GM21723 (cell line): ENCODE measurements around the gene LRP5.
"Not testable (repeated sequence)": the region's sequence is repeated elsewhere in the genome, so short reads cannot be mapped to it uniquely, and the experiment has no call there.

Experiments used
- ATAC-seq: cut with Tn5 transposase; IDR thresholded peaks from one replicate; pipeline ENCODE4 v1.9.1; 2021; ENCODE audit warnings: mild to moderate bottlenecking, moderate library complexity; ENCODE audit not compliant: unreplicated experiment

The LRP5 gene

DNA sequence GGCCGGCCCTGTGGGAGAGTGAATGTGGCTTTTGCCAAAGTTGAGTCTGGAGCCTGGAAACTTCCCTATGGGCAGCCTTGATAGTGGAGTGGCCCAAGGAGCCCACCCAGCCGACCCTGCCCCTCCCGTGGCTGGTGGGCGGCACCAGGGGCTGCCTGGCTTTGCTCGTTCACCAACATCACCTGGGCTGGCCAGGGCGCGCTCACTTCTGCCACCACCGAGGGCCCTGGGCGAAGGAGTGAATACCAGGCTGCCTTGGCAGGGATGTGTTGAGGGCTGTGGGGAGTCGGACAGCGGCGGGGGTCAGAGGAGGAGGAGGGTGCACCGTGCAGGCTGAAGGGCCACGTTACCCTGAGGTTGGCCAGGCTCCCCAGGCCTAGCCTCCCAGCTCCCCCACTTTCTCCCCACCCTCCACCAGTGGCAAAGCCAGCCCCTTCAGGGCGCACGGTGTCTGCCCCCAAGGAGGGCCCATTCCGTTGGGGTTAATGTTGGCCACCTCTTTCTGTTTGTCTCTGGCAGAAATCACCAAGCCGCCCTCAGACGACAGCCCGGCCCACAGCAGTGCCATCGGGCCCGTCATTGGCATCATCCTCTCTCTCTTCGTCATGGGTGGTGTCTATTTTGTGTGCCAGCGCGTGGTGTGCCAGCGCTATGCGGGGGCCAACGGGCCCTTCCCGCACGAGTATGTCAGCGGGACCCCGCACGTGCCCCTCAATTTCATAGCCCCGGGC lies 125.7 kb downstream of the LRP5 start:
- no peak for ATAC-seq

DNA sequence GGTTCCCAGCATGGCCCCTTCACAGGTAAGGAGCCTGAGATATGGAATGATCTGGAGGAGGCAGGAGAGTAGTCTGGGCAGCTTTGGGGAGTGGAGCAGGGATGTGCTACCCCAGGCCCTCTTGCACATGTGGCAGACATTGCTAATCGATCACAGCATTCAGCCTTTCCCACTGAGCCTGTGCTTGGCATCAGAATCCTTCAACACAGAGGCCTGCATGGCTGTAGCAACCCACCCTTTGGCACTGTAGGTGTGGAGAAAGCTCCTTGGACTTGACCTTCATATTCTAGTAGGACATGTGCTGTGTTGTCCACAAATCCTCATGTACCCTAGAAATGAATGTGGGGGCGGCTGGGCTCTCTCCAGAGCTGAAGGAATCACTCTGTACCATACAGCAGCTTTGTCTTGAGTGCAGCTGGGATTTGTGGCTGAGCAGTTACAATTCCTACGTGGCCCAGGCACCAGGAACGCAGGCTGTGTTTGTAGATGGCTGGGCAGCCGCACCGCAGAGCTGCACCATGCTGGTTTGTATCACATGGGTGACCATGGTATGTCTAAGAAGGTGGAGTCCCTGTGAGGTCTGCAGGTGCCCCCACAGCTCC lies 126.4 kb downstream of the LRP5 start:
- no peak for ATAC-seq

DNA sequence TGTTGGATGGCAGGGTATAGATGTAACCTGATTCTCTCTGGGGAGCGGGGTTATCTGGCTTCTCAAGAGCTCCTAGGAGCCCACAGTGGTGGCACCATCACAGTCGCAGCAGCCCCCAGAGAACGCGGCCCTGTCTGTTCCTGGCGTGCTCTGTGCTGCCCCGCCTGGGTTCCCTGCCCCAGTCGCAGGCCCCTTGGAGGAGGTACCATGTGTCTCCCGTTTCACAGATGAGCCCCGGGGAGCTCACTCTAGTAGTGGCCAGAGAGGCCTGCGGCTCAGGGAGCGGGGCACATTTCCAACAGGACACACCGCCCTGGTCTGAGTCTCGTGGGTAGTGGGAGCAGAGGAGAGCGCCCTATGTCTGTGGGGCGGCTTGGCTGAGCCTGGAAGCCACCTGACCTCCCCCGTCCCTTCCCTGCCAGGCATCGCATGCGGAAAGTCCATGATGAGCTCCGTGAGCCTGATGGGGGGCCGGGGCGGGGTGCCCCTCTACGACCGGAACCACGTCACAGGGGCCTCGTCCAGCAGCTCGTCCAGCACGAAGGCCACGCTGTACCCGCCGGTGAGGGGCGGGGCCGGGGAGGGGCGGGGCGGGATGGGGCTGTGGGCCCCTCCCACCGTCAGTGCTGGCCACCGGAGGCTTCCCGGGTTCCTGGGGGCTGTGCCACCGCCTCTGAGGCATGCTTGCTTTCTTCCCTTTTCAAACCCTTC lies 127.1 kb downstream of the LRP5 start:
- ATAC-seq = no peak

DNA sequence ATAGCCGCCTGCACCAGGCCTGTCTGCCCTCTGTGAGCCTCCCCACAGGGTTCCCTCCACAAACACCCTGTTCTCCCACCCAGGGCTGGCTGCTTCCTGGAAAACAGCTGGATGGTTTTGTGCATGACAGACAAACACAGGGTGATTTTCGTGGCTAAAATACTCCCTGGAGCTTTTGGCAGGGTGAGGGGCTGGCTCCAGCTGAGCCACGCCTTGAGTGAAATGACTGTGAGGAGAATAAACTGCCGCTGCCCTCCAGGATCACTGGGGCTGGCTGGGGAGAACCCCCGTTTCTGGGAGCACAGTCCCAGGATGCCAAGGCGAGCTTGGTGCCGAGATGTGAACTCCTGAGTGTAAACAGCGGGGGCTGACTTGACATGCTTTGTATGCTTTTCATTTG lies 127.8 kb downstream of the LRP5 start:
- no peak for ATAC-seq

DNA sequence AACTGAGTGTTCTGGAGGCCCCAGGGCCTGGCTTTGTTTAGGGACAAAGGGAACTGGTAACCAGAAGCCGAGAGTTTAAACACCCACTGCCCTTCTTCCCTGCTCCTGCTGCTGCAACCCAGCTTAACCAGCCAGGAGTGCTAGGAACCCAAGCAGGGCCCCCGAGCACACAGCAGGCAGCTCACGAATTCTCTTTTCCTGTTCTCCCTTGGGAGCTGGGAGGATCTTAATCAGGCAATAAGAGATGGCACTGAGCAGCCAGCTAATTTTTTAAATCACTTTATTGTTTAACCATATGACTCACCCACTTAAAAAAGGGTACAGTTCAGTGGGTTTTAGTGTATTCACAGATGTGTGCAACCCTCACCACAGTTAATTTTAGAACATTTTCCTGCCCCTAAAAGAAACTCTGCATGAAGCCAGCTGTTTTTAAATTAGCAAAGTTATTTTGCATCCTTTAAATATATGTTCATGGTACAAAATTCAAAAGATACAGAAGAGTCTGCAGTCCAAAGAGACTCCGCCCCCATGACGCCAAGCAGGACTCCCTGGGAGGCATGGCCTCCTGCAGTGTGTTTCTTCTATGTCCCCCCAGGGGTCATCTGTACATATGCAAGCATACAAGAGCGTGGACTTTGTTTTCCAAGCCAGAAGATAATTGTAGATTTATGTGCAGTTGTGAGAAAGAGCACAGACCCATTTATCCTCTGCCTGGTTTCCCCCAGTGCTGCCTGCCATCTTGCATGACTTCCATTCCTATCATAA lies 129.3 kb downstream of the LRP5 start:
- no peak for ATAC-seq

DNA sequence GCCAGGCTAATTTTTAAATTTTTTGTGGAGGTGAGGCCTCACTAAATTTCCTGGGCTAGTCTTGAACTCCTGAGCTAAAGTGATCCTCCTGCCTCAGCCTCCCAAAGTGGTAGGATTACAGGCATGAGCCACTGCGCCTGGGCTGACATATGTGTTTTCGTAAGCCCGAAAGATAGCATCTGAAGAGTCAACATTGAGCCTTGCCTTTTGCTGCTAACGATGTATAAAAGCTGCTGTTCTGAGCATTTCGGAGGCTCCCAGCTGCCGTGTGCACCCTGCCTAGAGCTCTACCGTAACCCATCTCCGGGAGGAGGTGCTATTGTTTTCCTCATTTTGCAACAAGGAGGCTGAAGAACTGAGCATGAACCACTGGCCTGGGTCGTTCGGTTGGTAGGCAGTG lies 130.0 kb downstream of the LRP5 start:
- ATAC-seq = no peak

DNA sequence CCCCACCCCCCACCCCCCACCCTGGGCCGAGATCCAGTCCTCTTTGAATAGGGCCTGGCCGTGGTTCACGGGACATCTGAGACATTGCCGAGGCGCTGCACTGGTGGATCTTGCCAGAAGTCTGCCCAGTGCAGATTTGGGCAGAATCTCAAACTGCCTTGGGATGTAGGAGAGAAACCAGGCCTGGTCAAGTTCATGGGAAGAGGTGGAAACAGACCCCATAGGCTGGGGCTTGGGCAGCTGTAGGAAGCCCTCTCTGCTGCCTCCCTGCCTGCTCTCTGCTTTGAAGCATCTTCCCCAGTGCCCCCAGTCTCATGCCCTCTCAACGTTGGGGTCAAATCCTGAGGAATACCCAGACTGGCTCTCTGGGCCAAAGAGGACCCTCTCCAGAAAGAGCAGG lies 132.2 kb downstream of the LRP5 start:
- no peak for ATAC-seq

DNA sequence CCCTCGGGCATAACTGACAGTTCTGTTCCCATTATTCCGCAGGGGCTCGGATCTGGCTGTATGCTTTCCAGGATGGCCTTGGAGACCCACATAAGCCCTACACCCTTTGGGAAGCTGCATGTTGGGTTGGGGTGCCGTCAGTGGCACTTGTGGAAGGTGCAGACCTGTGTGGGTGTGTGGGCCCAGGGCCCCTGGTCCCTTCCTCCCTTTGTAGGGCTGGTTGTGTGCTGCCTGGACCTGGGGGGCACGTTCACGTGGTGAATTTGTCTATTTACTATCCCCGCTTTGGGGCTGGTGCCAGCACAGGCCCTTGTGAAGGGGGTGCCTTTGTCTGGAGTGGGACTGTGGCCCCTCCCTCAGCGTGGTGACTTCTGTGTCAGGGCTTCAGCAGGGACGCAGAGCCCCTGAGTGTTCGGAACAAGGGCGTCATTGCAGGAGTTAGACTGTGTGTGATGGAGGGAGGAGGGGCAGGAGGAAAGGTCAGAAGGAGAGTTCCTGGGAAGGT lies 133.2 kb downstream of the LRP5 start:
- ATAC-seq = no peak

DNA sequence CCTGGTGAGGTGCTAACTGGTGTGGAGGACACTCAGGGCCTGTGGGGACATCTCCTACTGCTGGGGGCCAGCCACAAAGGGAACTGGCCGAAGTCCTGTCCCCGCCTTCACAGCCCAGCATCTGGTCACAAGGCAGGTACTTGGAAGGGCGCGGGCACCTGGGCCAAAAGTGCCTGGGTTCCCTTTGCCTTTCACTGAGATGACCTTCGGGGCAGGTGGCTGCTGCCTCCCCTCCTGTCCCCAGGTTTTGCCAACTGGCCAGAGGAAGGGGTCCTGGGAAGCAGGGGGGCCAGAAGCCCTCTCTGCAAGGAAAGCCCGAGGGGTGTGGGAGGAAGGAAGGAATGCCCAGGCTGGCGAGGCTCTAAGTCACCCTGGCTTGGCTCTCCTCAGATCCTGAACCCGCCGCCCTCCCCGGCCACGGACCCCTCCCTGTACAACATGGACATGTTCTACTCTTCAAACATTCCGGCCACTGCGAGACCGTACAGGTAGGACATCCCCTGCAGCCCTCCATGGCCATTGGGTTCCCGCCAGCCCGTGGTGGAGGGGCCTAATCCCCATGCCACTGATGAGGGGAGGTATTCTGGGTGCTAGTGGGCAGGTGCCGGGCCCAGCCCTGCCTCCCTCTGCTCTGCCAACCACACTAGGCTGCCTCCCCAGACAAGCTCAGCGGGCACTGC lies 133.8 kb downstream of the LRP5 start:
- no peak for ATAC-seq

DNA sequence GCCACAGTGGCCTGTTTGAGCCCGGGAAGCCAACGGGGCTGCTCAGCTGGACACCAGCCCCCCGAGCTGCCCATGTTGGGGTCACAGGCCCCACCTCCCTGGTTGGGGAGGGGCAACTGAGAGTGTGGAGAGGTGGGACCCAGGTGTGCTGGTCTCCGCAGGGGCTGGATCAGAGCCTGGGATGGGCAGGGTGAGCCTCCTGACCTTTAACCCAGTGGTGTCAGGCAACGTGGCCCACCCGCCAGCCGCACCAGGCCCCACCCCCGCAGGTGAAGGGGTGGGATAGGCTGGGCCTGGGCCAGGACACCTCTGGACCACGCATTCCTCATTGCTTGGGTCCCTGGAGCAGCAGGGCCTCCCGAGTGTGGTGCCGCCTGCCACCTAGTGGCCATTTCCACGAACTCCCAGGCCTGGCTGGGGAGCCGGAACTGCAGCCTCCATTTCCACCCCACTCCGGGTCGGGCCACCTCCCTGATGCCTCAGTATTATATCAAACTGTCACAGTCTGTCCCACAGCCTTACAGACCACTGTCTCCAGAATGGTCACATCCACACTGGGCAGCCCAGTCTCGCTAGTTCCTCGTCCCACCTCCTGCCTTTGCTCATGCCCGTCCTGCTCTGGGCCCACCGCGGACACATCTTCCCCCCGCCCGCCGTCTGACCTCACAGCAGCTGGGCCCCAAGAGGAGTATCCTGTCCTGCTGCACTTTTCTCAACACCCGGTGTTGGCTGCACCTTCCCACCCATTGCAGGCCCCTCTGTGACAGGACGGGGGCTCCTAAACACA lies 134.8 kb downstream of the LRP5 start:
- peak; percentile 66 for ATAC-seq

DNA sequence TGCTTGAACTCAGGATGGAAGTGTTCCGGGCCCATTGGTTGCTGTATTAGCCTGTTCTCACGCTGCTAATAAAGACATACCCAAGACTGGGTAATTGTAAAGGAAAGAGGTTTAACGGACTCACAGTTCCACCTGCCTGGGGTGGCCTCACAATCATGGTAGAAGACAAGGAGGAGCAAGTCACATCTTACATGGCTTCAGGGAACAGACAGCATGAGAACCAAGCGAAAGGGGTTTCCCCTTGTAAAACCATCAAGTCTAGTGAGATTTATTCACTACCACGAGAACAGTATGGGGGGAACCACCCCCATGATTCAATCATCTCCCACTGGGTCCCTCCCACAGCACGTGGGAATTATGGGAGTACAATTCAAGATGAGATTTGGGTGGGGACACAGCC lies 135.5 kb downstream of the LRP5 start:
- ATAC-seq = not testable (repeated sequence)

DNA sequence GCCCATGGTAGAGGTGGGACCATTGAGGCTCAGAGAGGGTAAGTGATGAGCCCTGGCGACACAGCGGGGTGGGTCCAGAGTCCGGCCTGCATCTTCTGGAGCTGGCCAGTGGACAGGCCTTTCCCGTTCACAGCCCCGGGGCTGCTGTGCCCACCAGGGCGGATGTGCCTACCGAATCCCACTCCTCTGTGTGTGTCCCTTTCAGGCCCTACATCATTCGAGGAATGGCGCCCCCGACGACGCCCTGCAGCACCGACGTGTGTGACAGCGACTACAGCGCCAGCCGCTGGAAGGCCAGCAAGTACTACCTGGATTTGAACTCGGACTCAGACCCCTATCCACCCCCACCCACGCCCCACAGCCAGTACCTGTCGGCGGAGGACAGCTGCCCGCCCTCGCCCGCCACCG lies 136.2 kb downstream of the LRP5 start:
- no peak for ATAC-seq

DNA sequence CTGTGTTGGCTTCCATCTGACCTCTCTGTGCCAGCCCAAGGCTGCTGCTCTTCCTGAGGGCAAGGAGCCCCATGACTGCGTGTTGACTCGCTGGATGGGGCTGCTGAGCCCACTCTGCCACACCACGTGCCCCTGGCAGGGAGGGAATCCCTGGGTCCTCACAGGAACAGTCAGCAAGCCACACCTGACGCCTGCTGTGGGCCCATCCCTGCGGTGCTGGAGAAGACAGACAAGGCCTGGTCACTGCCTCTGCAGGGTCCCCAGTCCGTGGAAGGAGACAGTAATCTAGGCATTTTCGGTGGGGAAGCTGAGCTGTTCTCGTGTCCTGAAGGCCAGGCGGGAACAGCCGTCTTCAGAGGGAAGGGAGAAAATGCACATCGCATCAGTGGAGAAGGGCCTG lies 137.6 kb downstream of the LRP5 start:
- no peak for ATAC-seq

DNA sequence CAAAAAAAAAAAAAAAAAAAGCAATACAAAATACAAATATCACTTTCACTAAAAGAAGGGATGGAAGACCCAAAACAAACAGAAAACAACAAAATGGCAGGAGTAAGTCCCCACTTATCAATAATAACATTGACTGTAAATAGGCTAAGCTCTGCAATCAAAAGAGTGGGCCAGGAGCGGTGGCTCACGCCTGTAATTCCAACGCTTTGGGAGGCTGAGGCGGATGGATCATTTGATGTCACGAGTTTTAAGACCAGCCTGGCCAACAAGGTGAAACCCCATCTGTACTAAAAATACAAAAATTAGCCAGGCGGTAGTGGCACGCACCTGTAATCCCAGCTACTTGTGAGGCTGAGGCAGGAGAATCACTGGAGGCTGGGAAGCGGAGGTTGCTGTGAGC lies 138.3 kb downstream of the LRP5 start:
- ATAC-seq = no peak

DNA sequence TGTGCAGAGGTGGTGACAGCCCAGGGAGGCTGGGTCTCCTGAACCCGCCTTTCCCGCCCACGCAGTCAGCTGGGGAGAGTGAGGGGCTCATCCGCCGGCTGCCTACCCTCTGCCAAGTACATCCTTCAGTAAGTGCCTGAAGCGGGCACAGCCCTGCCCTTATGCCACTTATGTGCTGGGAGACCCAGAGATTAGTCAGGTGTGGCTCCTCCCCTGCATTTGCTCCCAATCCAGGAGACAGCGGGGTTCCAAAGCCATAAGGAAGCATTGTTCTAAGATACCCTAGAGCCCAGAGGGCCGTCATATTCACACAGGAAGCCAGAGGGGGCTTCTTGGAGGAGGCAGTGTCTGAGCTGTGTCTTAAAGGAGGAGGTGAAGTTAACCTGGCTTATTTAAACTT lies 142.4 kb downstream of the LRP5 start:
- no peak for ATAC-seq

DNA sequence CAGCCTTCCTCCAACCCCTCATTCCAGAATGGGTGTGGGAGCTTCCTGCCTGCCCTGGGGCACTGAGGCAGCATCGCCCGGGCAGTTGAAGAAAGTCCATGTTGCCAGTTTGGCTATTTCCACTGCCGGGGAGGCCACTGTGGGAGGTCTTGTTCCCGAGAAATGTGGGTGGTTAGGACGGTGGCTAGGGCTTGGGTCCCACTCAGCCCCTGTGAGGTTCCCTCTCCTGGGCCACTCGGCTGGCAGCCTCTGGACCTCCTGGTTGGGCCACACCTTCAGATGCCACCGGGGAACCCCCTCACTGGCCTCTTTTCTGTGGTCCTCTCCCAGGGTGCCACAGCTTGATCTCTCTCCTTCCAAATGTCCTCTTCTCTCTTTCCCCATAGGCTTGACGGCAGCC lies 143.1 kb downstream of the LRP5 start:
- ATAC-seq = no peak

DNA sequence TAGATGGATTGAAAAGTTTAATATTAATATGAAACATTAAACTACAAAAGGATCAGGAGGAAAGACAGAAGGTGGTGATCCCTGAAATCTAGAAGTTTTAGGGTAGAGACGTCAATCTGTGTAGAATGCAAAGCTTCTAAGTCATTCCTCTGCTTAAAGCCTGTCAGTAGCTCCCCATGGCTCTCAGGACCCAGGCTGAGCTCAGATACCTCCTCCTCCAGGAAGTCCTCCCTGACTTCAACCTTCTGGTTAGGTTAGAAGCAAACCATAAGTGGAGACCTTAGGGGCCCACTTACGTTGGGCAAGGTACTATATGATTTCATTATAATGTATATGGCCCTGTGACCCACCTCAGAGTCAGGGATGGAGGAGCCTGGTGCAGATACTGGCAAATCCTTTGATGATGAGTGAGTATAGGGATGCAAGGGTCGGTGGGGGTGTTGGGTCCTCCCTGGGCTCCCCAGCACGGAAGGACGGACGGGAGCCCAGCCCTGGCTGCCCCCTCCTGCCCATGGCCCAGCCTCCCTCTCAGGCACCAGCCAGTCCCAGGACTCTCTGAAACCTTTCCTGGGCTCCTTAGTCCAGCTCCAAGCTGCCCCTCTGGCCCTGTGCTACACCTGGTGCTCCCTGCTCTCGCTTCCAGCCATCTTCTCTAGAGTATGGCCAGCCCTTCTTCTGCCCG lies 145.0 kb downstream of the LRP5 start:
- no peak for ATAC-seq

DNA sequence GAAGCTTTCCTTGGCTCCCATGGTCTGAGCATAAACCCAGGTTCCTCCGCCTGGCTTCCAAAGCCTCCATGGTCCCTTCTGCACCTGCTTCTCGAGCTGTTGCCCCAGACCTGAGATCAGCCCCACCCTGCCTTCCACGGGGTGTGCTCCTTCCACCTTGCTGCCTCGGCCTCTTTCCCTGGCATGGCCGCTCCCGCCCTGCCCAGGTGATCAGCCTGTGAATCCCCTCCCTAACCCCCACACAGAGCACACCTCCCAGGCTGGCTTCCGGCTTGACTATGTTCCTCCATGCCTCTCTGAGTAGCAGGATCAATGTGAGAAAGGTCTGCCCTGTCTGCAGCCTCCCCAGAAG lies 145.5 kb downstream of the LRP5 start:
- ATAC-seq = no peak

DNA sequence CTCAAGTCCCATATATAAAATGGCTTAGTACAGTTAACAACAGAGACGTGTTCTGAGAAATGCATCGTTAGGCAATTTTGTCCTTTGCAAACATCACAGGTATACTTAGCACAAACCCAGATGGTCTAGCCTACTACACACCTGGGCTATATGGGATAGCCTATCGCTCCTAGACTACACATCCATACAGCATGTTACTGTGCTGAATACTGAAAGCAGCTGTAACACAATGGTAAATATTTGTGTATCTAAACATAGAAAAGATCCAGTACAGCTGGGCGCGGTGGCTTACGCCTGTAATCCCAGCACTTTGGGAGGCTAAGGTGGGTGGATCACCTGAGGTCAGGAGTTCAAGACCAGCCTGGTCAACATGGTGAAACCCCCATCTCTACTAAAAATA lies 145.9 kb downstream of the LRP5 start:
- not testable (repeated sequence) for ATAC-seq
